ENCODE results near the gene COL25A1.

Gene COL25A1

GRCh38 chr4:109232681-109233080 is 69.8 kb downstream of the COL25A1 start:
- H3K4me3 ChIP-seq (ENCODE audit: low read length) = no peak overlapping the region
- DNase-seq (ENCODE audit: low read depth, low spot score) = no peak

- no peak for DNase-seq (ENCODE audit: low read depth, low spot score)
- no peak overlapping the region for H3K4me3 ChIP-seq (ENCODE audit: low read length)
Observed at GRCh38 chr4:109231331-109231730, 71.1 kb downstream of the COL25A1 start.

GRCh38 chr4:109229028-109229427 is 73.4 kb downstream of the COL25A1 start:
- H3K4me3 ChIP-seq (ENCODE audit: low read length) = no peak overlapping the region

GRCh38 chr4:109218288-109218687 is 84.2 kb downstream of the COL25A1 start:
- no peak overlapping the region for H3K4me3 ChIP-seq (ENCODE audit: low read length)
- DNase-seq (ENCODE audit: low read depth, low spot score) = no peak

More at GRCh38 chr4:109229028-109229427, 73.4 kb downstream of the COL25A1 start:
- no peak for DNase-seq (ENCODE audit: low read depth, low spot score)

- H3K4me3 ChIP-seq (ENCODE audit: low read length) = no peak overlapping the region
- no peak for DNase-seq (ENCODE audit: low read depth, low spot score)
Observed at GRCh38 chr4:109216085-109216696, 86.3 kb downstream of the COL25A1 start.

- no peak for DNase-seq (ENCODE audit: low read depth, low spot score)
- H3K4me3 ChIP-seq (ENCODE audit: low read length) = no peak overlapping the region
Observed at GRCh38 chr4:109215506-109215905, 87.0 kb downstream of the COL25A1 start.

GRCh38 chr4:109214622-109215301 is 87.7 kb downstream of the COL25A1 start:
- no peak for DNase-seq (ENCODE audit: low read depth, low spot score)
- H3K4me3 ChIP-seq (ENCODE audit: low read length) = no peak overlapping the region

GRCh38 chr4:109213056-109213455 is 89.4 kb downstream of the COL25A1 start:
- DNase-seq (ENCODE audit: low read depth, low spot score) = no peak
- H3K4me3 ChIP-seq (ENCODE audit: low read length) = no peak overlapping the region

- no peak overlapping the region for H3K4me3 ChIP-seq (ENCODE audit: low read length)
- no peak for DNase-seq (ENCODE audit: low read depth, low spot score)
Observed at GRCh38 chr4:109211671-109212070, 90.8 kb downstream of the COL25A1 start.

GRCh38 chr4:109209647-109210046 is 92.8 kb downstream of the COL25A1 start:
- no peak for DNase-seq (ENCODE audit: low read depth, low spot score)
- H3K4me3 ChIP-seq (ENCODE audit: low read length) = no peak overlapping the region

- no peak overlapping the region for H3K4me3 ChIP-seq (ENCODE audit: low read length)
- no peak for DNase-seq (ENCODE audit: low read depth, low spot score)
Observed at GRCh38 chr4:109207898-109208297, 94.6 kb downstream of the COL25A1 start.

GRCh38 chr4:109207061-109207460 is 95.4 kb downstream of the COL25A1 start:
- no peak for DNase-seq (ENCODE audit: low read depth, low spot score)
- H3K4me3 ChIP-seq (ENCODE audit: low read length) = no peak overlapping the region

GRCh38 chr4:109206620-109207019 is 95.8 kb downstream of the COL25A1 start:
- no peak for DNase-seq (ENCODE audit: low read depth, low spot score)
- no peak overlapping the region for H3K4me3 ChIP-seq (ENCODE audit: low read length)

- H3K4me3 ChIP-seq (ENCODE audit: low read length) = no peak overlapping the region
- no peak for DNase-seq (ENCODE audit: low read depth, low spot score)
Observed at GRCh38 chr4:109205186-109205585, 97.3 kb downstream of the COL25A1 start.

GRCh38 chr4:109199585-109199984 is 102.9 kb downstream of the COL25A1 start:
- no peak for DNase-seq (ENCODE audit: low read depth, low spot score)
- no peak overlapping the region for H3K4me3 ChIP-seq (ENCODE audit: low read length)

- DNase-seq (ENCODE audit: low read depth, low spot score) = no peak
- no peak overlapping the region for H3K4me3 ChIP-seq (ENCODE audit: low read length)
Observed at GRCh38 chr4:109195646-109196045, 106.8 kb downstream of the COL25A1 start.

GRCh38 chr4:109191216-109191615 is 111.2 kb downstream of the COL25A1 start:
- no peak overlapping the region for H3K4me3 ChIP-seq (ENCODE audit: low read length)
- DNase-seq (ENCODE audit: low read depth, low spot score) = no peak

GRCh38 chr4:109186458-109186945 is 116.0 kb downstream of the COL25A1 start:
- H3K4me3 ChIP-seq (ENCODE audit: low read length) = no peak overlapping the region
- DNase-seq (ENCODE audit: low read depth, low spot score) = no peak

- no peak for DNase-seq (ENCODE audit: low read depth, low spot score)
- no peak overlapping the region for H3K4me3 ChIP-seq (ENCODE audit: low read length)
Observed at GRCh38 chr4:109185951-109186350, 116.5 kb downstream of the COL25A1 start.

GRCh38 chr4:109185548-109185947 is 116.9 kb downstream of the COL25A1 start:
- H3K4me3 ChIP-seq (ENCODE audit: low read length) = no peak overlapping the region
- DNase-seq (ENCODE audit: low read depth, low spot score) = no peak

- no peak overlapping the region for H3K4me3 ChIP-seq (ENCODE audit: low read length)
- no peak for DNase-seq (ENCODE audit: low read depth, low spot score)
Observed at GRCh38 chr4:109184491-109184961, 117.9 kb downstream of the COL25A1 start.
